BLaER1 treated with 17β-estradiol and CSF1 and Interleukin-3, amounts not matched to agents 10 nM and 100 nM (cell line): ENCODE data around the gene VAMP8.
A peak's percentile ranks its signal among the peaks of the same experiment; 100 is the strongest.
"Not testable (repeated sequence)": the region's sequence is repeated elsewhere in the genome, so short reads cannot be mapped to it uniquely, and the experiment has no call there.

Experiments
- H3K27ac ChIP-seq, 11 experiments: shearing (Covaris generic); formaldehyde crosslinking; 2 replicates each; pipeline ENCODE4 v1.8.1; 2022
- H3K27me3 ChIP-seq, 11 experiments: shearing (Covaris generic); formaldehyde crosslinking; 2 replicates each; pipeline ENCODE4 v1.8.1; 2022
- H3K36me3 ChIP-seq, 11 experiments: shearing (Covaris generic); formaldehyde crosslinking; 2 replicates each; pipeline ENCODE4 v1.8.1; 2022
- H3K4me1 ChIP-seq, 10 experiments: shearing (Covaris generic); formaldehyde crosslinking; 2 replicates each; pipeline ENCODE4 v1.8.1; 2022
- H3K4me2 ChIP-seq, 11 experiments: shearing (Covaris generic); formaldehyde crosslinking; 2 replicates each; pipeline ENCODE4 v1.8.1; 2022
- H3K4me3 ChIP-seq, 10 experiments: shearing (Covaris generic); formaldehyde crosslinking; 2 replicates each; pipeline ENCODE4 v1.8.1; 2022
- H3K9ac ChIP-seq, 11 experiments: shearing (Covaris generic); formaldehyde crosslinking; 2 replicates each; pipeline ENCODE4 v1.8.1; 2022
- H3K9me3 ChIP-seq, 11 experiments: shearing (Covaris generic); formaldehyde crosslinking; replicated peaks in 1 of 11; 2 replicates each; pipeline ENCODE4 v1.8.1; 2022
- H4K20me1 ChIP-seq, 11 experiments: shearing (Covaris generic); formaldehyde crosslinking; 2 replicates each; pipeline ENCODE4 v1.8.1; 2022
- Cebpa-rat ChIP-seq, 11 experiments: shearing (Covaris generic); IDR thresholded peaks; 2 replicates each; pipeline ENCODE4 v1.8.1; 2022

The VAMP8 gene

DNA sequence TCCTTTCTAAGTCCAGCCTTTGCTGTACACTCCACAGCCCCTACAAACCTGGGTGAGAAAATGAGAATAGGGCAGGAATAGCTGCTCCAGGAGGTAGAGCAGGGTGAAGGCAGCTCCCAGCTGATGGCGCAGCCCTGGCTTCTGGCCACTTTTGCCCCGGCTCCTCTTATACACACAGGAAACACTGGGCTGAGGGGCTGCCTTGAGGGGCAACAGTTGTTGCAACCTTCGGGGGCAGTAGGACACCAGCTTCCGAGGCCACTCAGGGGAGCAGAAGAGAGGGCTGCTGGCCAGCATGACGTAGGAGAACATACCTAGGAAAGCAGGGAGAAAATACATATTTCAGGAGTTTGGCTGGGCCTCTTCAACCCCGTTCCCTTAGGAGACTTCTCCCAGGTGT, 24.2 kb upstream of the VAMP8 start:
- H4K20me1 ChIP-seq: peaks cover 0 to 24% (median 6%) of the 10 kb centered on the region in 11 experiments; a peak in 15 of 22 replicates
- H3K27me3 ChIP-seq: no peaks in the 10 kb centered on the region
- peaks cover 12 to 37% (median 26%) of the 10 kb centered on the region in 10 experiments; a peak in 19 of 20 replicates for H3K4me1 ChIP-seq
- H3K9me3 ChIP-seq: no peaks in the 10 kb centered on the region
- no peak overlapping the region for H3K4me2 ChIP-seq
- TF ChIP-seq Cebpa-rat (IDR thresholded peaks at IDR 0.05): no peak
- H3K27ac ChIP-seq: no peak overlapping the region
- H3K9ac ChIP-seq: 0 out of 22 replicates have a peak overlapping the region, but pooled peaks of 2 of the 11 experiments have one; percentile 19 to 27
- peaks cover 85 to 100% (median 95%) of the 10 kb centered on the region in 11 experiments for H3K36me3 ChIP-seq
- H3K4me3 ChIP-seq: no peak overlapping the region

DNA sequence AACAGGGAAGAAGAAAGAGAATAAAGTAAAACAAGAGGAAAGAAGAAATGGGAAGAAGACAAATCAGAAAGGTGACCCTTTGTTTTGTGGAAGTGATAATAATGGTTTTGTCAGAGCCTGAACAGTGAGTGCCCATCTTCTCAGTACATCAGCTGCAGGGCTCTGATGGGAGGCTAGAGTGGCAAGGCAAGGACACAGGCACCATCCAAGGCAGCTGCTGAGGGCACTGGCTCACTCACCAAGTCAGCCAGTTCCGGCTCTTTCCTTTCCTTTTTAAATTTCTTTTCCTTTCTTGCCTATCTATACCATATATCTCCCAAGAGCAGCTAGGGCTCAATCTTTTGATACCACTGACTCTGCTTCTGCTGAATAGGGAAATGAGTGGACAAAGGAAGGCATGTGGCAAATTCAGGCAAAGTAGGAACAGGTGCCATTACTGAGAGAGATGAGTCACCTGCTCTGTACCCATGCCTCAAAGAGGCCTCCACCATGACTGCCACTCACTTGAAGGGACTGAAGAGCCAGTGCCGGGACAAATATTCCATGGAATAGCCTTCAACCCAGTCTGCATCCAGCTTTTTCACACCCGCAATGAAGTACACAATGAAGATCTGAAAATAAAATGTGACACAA, 22.3 kb upstream of the VAMP8 start:
- no peak for TF ChIP-seq Cebpa-rat (IDR thresholded peaks at IDR 0.05)
- peaks cover 87 to 98% (median 91%) of the 10 kb centered on the region in 11 experiments for H3K36me3 ChIP-seq

DNA sequence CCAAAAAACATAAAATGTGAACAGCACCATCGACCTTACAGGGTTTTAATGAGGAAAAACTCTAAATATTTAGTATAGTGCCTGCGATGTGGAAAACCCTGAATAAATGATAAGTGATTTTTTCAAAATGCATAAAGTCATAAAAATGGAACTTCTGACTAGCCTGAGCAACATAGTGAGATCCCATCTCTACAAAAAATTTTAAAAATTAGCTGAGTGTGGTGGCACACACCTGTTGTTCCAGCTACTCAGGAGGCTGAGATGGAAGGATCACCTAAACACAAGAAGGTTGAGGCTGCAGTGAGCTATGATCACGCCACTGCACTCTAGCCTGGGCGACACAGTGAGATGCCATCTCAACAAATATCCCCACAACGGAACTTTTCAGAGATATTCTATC, 20.3 kb upstream of the VAMP8 start:
- Histone ChIP-seq H4K20me1 (peaks cover 0 to 31% (median 4%) of the 10 kb centered on the region in 11 experiments; a peak in 8 of 22 replicates), H3K4me3 (no peak overlapping the region), H3K27ac (no peak overlapping the region), H3K4me1 (peaks cover 21 to 28% (median 26%) of the 10 kb centered on the region in 10 experiments), H3K4me2 (no peak overlapping the region), H3K36me3 (peaks cover 70 to 78% (median 72%) of the 10 kb centered on the region in 11 experiments), H3K9ac (peak overlapping the region in 3 of 11 experiments; percentile 18 to 37 (median 23); a peak in 1 of 22 replicates), H3K9me3 (no peaks in the 10 kb centered on the region), H3K27me3 (no peaks in the 10 kb centered on the region)
- TF ChIP-seq Cebpa-rat (IDR thresholded peaks at IDR 0.05): no peak

More for the DNA sequence above, 22.3 kb upstream of the VAMP8 start:
- peaks cover 0 to 26% (median 5%) of the 10 kb centered on the region in 11 experiments; a peak in 7 of 22 replicates for H4K20me1 ChIP-seq
- H3K4me1 ChIP-seq: peaks cover 22 to 38% (median 31%) of the 10 kb centered on the region in 10 experiments
- H3K4me3 ChIP-seq: no peak overlapping the region
- no peaks in the 10 kb centered on the region for H3K27me3 ChIP-seq
- H3K9me3 ChIP-seq: no peaks in the 10 kb centered on the region
- no peak overlapping the region for H3K27ac ChIP-seq
- H3K4me2 ChIP-seq: no peak overlapping the region
- H3K9ac ChIP-seq: peak overlapping the region in 1 of 11 experiments; percentile 7; a peak in 2 of 22 replicates

DNA sequence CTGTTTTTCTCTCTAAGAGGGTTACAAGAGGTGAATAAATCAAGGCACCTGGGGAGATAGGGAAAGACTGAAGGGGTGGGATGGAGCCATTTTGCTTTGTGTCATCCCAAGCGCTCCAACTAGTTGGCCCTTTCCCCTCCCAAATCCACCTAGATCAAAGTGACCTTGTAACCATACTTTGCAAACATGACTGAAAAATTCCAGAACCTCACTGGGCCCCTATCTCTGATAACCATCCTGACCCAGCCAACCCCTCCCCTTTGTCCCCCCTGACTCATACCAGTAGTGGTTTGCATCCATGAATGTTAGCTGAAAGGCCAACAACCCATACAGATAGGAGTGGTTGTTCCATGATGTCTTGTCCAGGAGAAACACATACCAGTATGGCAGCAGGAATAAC, 19.2 kb upstream of the VAMP8 start:
- H3K27me3 ChIP-seq: no peaks in the 10 kb centered on the region

DNA sequence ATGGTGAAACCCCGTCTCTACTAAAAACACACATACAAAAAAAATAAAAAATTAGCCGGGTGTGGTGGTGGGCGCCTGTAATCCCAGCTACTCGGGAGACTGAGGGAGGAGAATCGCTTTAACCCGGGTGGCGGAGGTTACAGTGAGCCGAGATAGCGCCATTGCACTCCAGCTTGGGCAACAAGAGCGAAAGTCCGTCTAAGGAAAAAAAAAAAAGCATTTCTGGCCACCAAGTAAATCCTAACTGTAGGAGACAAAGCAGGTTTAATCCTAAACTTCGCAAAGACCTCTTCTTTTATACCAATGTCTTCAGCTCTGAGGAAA, 17.0 kb upstream of the VAMP8 start:
- peaks cover 38 to 46% (median 40%) of the 10 kb centered on the region in 11 experiments for H3K36me3 ChIP-seq
- peak overlapping the region; percentile 88 to 98 (median 95) for H3K4me2 ChIP-seq
- H3K4me1 ChIP-seq: peaks cover 44 to 57% (median 47%) of the 10 kb centered on the region in 10 experiments
- H3K27ac ChIP-seq: peak overlapping the region in 8 of 11 experiments; percentile 57 to 93 (median 88); a peak in 14 of 22 replicates
- peak overlapping the region; percentile 83 to 95 (median 90) for H3K9ac ChIP-seq
- peak overlapping the region; percentile 63 to 83 (median 70) for H3K4me3 ChIP-seq
- not testable (repeated sequence) for H3K9me3 ChIP-seq, H3K27me3 ChIP-seq
- peaks cover 0 to 31% (median 4%) of the 10 kb centered on the region in 11 experiments; a peak in 8 of 22 replicates for H4K20me1 ChIP-seq

More for the DNA sequence above, 19.2 kb upstream of the VAMP8 start:
- H3K4me1 ChIP-seq: peaks cover 27 to 38% (median 32%) of the 10 kb centered on the region in 10 experiments
- TF ChIP-seq Cebpa-rat (IDR thresholded peaks at IDR 0.05): no peak
- H3K9me3 ChIP-seq: no peaks in the 10 kb centered on the region
- no peak overlapping the region for H3K27ac ChIP-seq
- H3K36me3 ChIP-seq: peaks cover 60 to 68% (median 62%) of the 10 kb centered on the region in 11 experiments
- H4K20me1 ChIP-seq: peaks cover 0 to 31% (median 4%) of the 10 kb centered on the region in 11 experiments; a peak in 8 of 22 replicates
- H3K9ac ChIP-seq: no peak overlapping the region
- H3K4me2 ChIP-seq: no peak overlapping the region
- H3K4me3 ChIP-seq: no peak overlapping the region

DNA sequence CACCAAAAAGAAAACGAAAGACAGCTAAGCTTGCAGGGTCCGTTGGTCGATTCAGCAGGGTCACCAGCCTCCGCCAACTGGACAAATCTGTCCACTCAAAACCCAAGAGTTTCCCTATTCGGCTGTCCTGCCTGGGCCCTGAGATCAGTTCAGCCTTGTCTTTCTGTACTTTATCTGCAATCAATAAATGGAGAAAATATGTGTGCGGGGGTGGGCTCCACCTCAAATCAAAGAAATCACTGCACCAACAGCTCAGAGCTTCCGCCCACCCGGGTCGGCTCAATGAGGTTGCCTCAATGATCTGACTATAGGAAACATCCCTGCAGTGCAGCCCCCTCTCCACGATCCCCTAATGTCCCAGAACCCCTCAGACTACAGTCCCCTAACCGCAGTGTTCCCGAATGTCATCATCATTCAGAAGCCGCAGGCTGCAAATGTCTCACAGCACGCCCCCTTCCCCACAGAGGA, 16.5 kb upstream of the VAMP8 start:
- H3K9me3 ChIP-seq: no peaks in the 10 kb centered on the region
- H4K20me1 ChIP-seq: peaks cover 0 to 31% (median 4%) of the 10 kb centered on the region in 11 experiments; a peak in 8 of 22 replicates
- peaks cover 33 to 41% (median 35%) of the 10 kb centered on the region in 11 experiments for H3K36me3 ChIP-seq
- peak overlapping the region; percentile 83 to 95 (median 90) for H3K9ac ChIP-seq
- peaks cover 44 to 57% (median 47%) of the 10 kb centered on the region in 10 experiments for H3K4me1 ChIP-seq
- H3K4me2 ChIP-seq: peak overlapping the region; percentile 88 to 98 (median 95)
- H3K27me3 ChIP-seq: no peaks in the 10 kb centered on the region
- no peak for TF ChIP-seq Cebpa-rat (IDR thresholded peaks at IDR 0.05)
- H3K27ac ChIP-seq: peak overlapping the region in 10 of 11 experiments; percentile 57 to 93 (median 88); a peak in 19 of 22 replicates
- H3K4me3 ChIP-seq: peak overlapping the region; percentile 63 to 83 (median 70)

DNA sequence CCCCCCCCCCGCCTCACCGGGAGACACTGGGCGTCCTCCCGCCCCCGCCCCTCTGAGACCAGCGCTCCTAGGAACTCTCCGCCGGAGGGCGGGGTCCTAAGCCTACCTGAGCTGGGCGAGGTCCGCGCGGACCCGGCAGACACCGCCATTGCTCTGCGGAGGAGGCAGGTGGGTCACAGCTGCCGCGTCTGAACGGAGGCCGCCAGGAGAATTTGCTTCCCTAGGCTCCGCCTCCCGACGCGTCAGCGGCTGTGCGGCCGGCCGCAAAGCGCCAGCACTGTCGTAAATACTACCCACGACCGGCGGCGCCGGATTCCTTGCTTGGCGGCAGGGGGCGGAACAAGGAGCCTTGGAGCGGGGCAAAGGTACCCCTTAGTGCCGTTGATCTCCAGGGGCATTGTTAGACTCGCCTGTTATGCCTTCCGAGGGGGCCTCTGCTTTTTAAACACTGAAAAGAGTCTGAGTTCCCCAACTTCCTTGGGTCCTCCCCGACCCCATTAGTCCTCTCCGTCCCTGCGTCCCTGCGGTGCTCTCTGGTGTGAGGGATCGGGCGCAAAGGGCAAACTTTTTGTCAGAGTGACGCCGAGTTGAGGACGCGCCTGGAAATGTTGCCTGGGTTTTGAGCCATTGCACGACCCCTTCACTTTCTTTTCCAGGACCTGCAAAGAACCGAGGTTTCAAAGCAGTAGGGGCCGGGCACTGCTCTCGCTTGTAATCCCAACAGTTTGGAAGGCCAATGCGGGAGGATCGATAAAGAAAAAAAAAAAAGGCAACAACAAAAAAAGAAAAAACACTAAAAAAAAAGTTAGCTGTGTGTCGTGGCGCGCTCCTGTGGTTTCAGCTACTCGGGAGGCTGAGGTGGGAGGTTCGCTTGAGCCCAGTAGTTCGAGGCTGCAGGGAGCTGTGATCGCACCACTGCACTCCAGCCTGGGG, 15.8 kb upstream of the VAMP8 start, which contains the start of gene GGCX:
Gene GGCX, minus strand, starts transcription at position 214 of the 933 bp plus-strand sequence. Its CDS starts 65 bp downstream, at position 149.
- Histone ChIP-seq H4K20me1 (peaks cover 0 to 31% (median 4%) of the 10 kb centered on the region in 11 experiments; a peak in 8 of 22 replicates), H3K27ac (peak within 1 kb of the TSS; percentile 73 to 95 (median 89)), H3K27me3 (no peaks in the 10 kb centered on the region), H3K4me1 (peaks cover 44 to 57% (median 47%) of the 10 kb centered on the region in 10 experiments), H3K4me3 (peak within 1 kb of the TSS; percentile 63 to 83 (median 70)), H3K4me2 (peak within 1 kb of the TSS; percentile 90 to 98 (median 96)), H3K9ac (peak within 1 kb of the TSS; percentile 83 to 95 (median 90)), H3K36me3 (peaks cover 26 to 34% (median 28%) of the 10 kb centered on the region in 11 experiments), H3K9me3 (no peaks in the 10 kb centered on the region)
- TF ChIP-seq Cebpa-rat (IDR thresholded peaks at IDR 0.05): no peak

DNA sequence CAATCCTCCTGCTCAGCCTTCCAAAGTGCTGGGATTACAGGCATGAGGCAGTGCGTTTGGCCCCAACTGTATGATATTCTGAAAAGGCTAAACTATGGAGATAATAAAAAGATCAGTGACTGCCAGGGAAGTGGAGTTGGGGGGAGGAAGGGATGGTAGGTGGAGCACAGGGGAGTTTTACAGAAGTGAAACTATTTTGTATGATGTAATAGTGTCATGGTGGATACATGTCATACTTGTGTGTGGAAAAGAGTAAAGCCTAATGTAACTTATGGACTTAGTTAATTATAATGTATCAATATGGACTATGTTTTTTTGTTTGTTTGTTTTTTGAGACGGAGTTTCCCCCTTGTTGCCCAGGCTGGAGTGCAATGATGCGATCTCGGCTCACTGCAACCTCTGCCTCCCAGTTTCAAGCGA, 13.2 kb upstream of the VAMP8 start:
- Histone ChIP-seq H3K27me3 (no peaks in the 10 kb centered on the region), H3K9ac (peak overlapping the region in 8 of 11 experiments; percentile 4 to 63 (median 36); a peak in 9 of 22 replicates), H4K20me1 (peaks cover 0 to 17% (median 0%) of the 10 kb centered on the region in 11 experiments; a peak in 6 of 22 replicates), H3K4me2 (peak overlapping the region; percentile 42 to 80 (median 63)), H3K4me1 (peaks cover 40 to 49% (median 45%) of the 10 kb centered on the region in 10 experiments), H3K36me3 (peaks cover 2 to 8% (median 2%) of the 10 kb centered on the region in 11 experiments; a peak in 19 of 22 replicates), H3K4me3 (no peak overlapping the region), H3K27ac (peak overlapping the region; percentile 17 to 76 (median 62); a peak in 20 of 22 replicates), H3K9me3 (no peaks in the 10 kb centered on the region)
- TF ChIP-seq Cebpa-rat (IDR thresholded peaks at IDR 0.05): peak in 1 of 11 experiments; percentile 26; a peak in 1 of 22 replicates
